MCF 10A (cell line): ENCODE results near the gene SGSM1. TPM values are rescaled to one million over a fixed set of nuclear protein-coding genes. Genes with fewer than 3 reads are reported as not detected.

Experiments
- BruUV-seq: library from RNA; stranded (reverse); fragments of 400-500 nt; replicated peaks from 2 replicates; lab custom pipeline; 2021; lab: Mats Ljungman, UMichigan
- CTCF ChIA-PET: fragments of 300-600 bp; sonication (Branson Sonifier 250); formaldehyde crosslinking; extraction: SDS; loops from one replicate; lab custom pipeline; 2021; ENCODE audit warnings: antibody characterized with exemption, inconsistent platforms; lab: Yijun Ruan, JAX
- POLR2A ChIA-PET: fragments of 300-600, 350-650 bp; sonication (Branson Sonifier 250); formaldehyde crosslinking; extraction: SDS; loops from one replicate; lab custom pipeline; 2020; ENCODE audit warnings: antibody characterized with exemption, inconsistent platforms; lab: Yijun Ruan, JAX
- DNase-seq: peaks from one replicate; pipeline ENCODE4 v3.0.0-alpha.2; 2018; ENCODE audit not compliant: unreplicated experiment
- H3K27ac Mint-ChIP-seq: one replicate; pipeline ENCODE4 v1.8.0; 2022; ENCODE audit warnings: mild to moderate bottlenecking, low read depth, mixed read lengths; ENCODE audit not compliant: unreplicated experiment
- H3K27me3 Mint-ChIP-seq: one replicate; pipeline ENCODE4 v1.8.0; 2022; ENCODE audit warnings: mixed read lengths; ENCODE audit not compliant: insufficient read depth, unreplicated experiment
- H3K36me3 Mint-ChIP-seq: one replicate; pipeline ENCODE4 v1.8.0; 2022; ENCODE audit warnings: mild to moderate bottlenecking, moderate library complexity, mixed read lengths; ENCODE audit not compliant: insufficient read depth, unreplicated experiment
- H3K4me1 Mint-ChIP-seq: one replicate; pipeline ENCODE4 v1.8.0; 2022; ENCODE audit warnings: mixed read lengths; ENCODE audit not compliant: insufficient read depth, unreplicated experiment
- H3K4me3 Mint-ChIP-seq: one replicate; pipeline ENCODE4 v1.8.0; 2022; ENCODE audit warnings: mild to moderate bottlenecking, moderate library complexity, mixed read lengths; ENCODE audit not compliant: unreplicated experiment
- H3K9me3 Mint-ChIP-seq: one replicate; pipeline ENCODE4 v1.8.0; 2022; ENCODE audit warnings: mixed read lengths; ENCODE audit not compliant: unreplicated experiment
- intact Hi-C: fragments of 100-400 bp; cut with micrococcal nuclease; formaldehyde crosslinking; loops from 2 replicates; pipeline ENCODE4 v1.14.1; 2022
- total RNA-seq: library from RNA; stranded (reverse); gene quantifications from 2 replicates; pipeline ENCODE4 v1.2.3, GENCODE V29; 2022
- TF ChIP-seq, protein P1 (sequence below): fragments of 200-600 bp; IDR thresholded peaks from one replicate; pipeline ENCODE4 v1.8.0; 2022; ENCODE audit warnings: antibody characterized with exemption, mild to moderate bottlenecking; ENCODE audit not compliant: unreplicated experiment

The SGSM1 gene
- total RNA-seq, 1 experiment from 2014 or later, result 0.14 TPM

DNA sequence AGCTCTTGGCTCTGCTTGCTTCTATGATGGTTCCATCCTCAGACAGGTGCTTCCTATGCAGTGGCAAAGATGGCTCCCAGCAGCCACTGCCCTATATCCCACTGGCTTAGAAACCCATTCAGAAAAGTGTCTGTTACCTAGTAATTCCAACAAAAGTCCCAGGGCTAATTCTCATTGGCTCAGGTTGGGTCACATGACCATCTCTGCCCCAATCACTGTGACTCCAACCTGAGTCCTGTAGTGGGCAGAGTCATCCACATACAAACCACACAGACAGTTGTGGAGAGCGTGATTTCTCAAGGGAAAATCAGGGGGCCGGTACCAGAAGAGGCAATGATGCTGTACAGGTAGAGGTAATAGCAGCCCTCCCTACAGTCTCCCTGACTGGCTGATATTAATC, 73.0 kb downstream of the SGSM1 start:
- Mint-ChIP-seq H3K27me3 (peaks cover 20% of the 10 kb centered on the region), H3K36me3 (peaks cover 7% of the 10 kb centered on the region), H3K4me3 (no peak overlapping the region), H3K9me3 (no peaks in the 10 kb centered on the region), H3K4me1 (no peaks in the 10 kb centered on the region), H3K27ac (no peak overlapping the region)
- no TSS peak for BruUV-seq
- intact Hi-C loops, result no loop called here
- CTCF ChIA-PET, result interaction anchor here (1.3 kb wide), 1 partner anchor 29 kb away, joined by 3 read pairs; no protein-coding TSS in a partner anchor
- TF ChIP-seq, protein P1, sequence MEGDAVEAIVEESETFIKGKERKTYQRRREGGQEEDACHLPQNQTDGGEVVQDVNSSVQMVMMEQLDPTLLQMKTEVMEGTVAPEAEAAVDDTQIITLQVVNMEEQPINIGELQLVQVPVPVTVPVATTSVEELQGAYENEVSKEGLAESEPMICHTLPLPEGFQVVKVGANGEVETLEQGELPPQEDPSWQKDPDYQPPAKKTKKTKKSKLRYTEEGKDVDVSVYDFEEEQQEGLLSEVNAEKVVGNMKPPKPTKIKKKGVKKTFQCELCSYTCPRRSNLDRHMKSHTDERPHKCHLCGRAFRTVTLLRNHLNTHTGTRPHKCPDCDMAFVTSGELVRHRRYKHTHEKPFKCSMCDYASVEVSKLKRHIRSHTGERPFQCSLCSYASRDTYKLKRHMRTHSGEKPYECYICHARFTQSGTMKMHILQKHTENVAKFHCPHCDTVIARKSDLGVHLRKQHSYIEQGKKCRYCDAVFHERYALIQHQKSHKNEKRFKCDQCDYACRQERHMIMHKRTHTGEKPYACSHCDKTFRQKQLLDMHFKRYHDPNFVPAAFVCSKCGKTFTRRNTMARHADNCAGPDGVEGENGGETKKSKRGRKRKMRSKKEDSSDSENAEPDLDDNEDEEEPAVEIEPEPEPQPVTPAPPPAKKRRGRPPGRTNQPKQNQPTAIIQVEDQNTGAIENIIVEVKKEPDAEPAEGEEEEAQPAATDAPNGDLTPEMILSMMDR, result no peak
- POLR2A ChIA-PET, result no interaction called here
- no peak for DNase-seq

DNA sequence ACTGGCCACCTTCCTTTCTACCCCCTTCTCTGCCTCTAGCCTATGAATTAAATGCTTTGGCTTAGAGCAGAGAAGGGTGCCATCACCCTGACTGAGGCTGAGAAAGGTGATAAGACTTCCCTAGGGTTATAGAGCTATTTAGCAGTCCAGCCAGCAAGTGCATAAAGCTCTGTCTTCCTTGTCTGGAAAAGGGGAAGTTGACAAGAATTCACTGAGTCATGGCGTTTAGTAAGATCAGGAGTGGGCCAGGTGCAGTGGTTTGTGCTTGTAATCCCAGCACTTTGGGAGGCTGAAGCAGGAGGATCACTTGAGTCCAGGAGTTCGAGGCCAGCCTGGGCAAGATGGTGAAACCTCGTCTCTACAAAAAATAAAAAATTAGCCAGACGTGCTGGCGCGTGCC, 77.4 kb downstream of the SGSM1 start:
- POLR2A ChIA-PET, result no interaction called here
- Mint-ChIP-seq H3K9me3 (no peaks in the 10 kb centered on the region), H3K27me3 (peaks cover 60% of the 10 kb centered on the region), H3K27ac (no peak overlapping the region), H3K4me3 (no peak overlapping the region), H3K36me3 (no peaks in the 10 kb centered on the region), H3K4me1 (no peaks in the 10 kb centered on the region)
- CTCF ChIA-PET, result no interaction called here
- TF ChIP-seq, protein P1, result no peak
- intact Hi-C loops, result no loop called here
- no peak for DNase-seq
- BruUV-seq, result no TSS peak

DNA sequence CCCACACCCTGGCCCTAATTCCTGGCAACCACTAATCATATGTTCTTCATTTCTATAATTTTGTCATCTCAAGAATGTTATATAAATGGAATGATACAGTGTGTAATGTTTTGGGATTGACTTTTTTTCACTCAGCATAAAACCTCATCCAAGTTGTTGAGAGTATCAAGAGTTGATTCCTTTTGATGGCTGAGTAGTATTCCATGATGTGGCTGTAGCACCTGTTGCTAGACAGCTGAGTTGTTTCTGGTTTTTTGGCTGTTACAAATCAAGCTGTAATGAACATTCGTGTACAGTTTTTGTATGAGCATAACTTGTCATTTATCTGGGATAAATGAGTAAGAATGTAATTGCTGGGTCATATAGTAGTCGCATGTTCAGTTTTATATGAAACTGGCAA, 81.2 kb downstream of the SGSM1 start:
- ChIA-PET CTCF (no interaction called here), POLR2A (no interaction called here)
- DNase-seq, result no peak
- Mint-ChIP-seq H3K4me1 (no peaks in the 10 kb centered on the region), H3K27ac (no peak overlapping the region), H3K9me3 (no peaks in the 10 kb centered on the region), H3K36me3 (no peaks in the 10 kb centered on the region), H3K4me3 (no peak overlapping the region), H3K27me3 (peaks cover 68% of the 10 kb centered on the region)
- TF ChIP-seq, protein P1, result no peak
- BruUV-seq, result no TSS peak
- intact Hi-C loops, result no loop called here

DNA sequence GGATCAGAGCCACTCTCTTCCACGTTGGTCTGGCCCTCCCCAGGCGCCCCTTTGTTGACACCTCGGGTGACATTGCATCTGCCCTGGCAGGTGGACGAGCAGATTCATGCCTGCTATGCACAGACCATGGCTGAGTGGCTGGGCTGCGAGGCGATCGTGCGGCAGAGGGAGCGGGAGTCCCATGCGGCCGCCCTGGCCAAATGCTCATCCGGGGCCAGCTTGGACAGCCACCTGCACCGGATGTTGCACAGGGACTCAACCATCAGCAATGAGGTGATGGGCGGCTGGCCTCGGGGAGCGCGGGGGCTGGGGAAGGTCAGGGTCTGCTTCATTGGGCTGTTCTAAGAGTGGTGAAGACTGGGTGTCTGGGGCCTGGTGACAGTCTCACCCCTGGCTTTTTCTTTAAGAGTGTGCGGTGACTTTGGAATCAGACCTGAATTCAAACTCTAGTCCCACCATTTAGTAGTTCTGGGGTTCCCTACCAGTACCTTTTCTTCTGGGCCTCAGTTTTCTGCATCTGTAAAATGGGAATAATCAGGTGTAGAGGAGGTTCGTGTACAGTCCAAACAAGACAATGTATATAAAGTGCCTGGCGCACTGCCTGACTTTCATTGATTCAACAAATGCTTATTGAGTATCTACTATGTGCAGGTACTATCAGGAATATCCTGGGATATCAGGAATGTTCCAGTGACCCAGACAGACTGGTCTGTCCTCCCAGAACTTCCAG, 87.5 kb downstream of the SGSM1 start:
- CTCF ChIA-PET, result interaction anchor here (0.6 kb wide), 1 partner anchor 123 kb away, joined by 3 read pairs; no protein-coding TSS in a partner anchor
- peak; percentile 5 for DNase-seq
- POLR2A ChIA-PET, result interaction anchor here (1.3 to 1.5 kb wide), 3 partner anchors 45 to 510 kb away, joined by 3 to 4 read pairs (median 4); no protein-coding TSS in a partner anchor
- Mint-ChIP-seq H3K4me3 (peak overlapping the region; percentile 41), H3K36me3 (no peaks in the 10 kb centered on the region), H3K4me1 (peaks cover 15% of the 10 kb centered on the region), H3K27me3 (peaks cover 11% of the 10 kb centered on the region), H3K9me3 (no peaks in the 10 kb centered on the region), H3K27ac (peak overlapping the region; percentile 97)
- TF ChIP-seq, protein P1, result no peak
- intact Hi-C loops, result no loop called here
- BruUV-seq, result no TSS peak
